SW 1271 (cell line): ENCODE results near the gene ADGRL1.
"Not testable (repeated sequence)": the region's sequence is repeated elsewhere in the genome, so short reads cannot be mapped to it uniquely, and the experiment has no call there.

Source experiments
- DNase-seq, 2 experiments: peaks; one replicate each; lab custom pipeline; 2025; lab: John Stamatoyannopoulos, UW

Gene ADGRL1

GRCh38 chr19:14189415-14189814 is 16.6 kb downstream of the ADGRL1 start:
- no peak for DNase-seq

- not testable (repeated sequence) for DNase-seq
These were observed 17.9 kb downstream of the ADGRL1 start for GRCh38 chr19:14188086-14188485.

- no peak for DNase-seq
These were observed 18.4 kb downstream of the ADGRL1 start for GRCh38 chr19:14187561-14187960.

- DNase-seq, result not testable (repeated sequence)
These were observed 19.3 kb downstream of the ADGRL1 start for GRCh38 chr19:14186684-14187083.

GRCh38 chr19:14185691-14186090 is 20.3 kb downstream of the ADGRL1 start:
- not testable (repeated sequence) for DNase-seq

- DNase-seq, result no peak
These were observed 20.8 kb downstream of the ADGRL1 start for GRCh38 chr19:14185158-14185557.

- DNase-seq, result no peak
These were observed 22.1 kb downstream of the ADGRL1 start for GRCh38 chr19:14183741-14184350.

- no peak for DNase-seq
These were observed 23.5 kb downstream of the ADGRL1 start for GRCh38 chr19:14182476-14182875.

- DNase-seq, result no peak
These were observed 24.1 kb downstream of the ADGRL1 start for GRCh38 chr19:14181906-14182305.

- not testable (repeated sequence) for DNase-seq
These were observed 24.8 kb downstream of the ADGRL1 start for GRCh38 chr19:14181199-14181598.

- no peak for DNase-seq
These were observed 28.4 kb downstream of the ADGRL1 start for GRCh38 chr19:14177496-14178074.

- DNase-seq, result no peak
These were observed 30.6 kb downstream of the ADGRL1 start for GRCh38 chr19:14175351-14175792.

GRCh38 chr19:14174883-14175282 is 31.1 kb downstream of the ADGRL1 start:
- DNase-seq, result no peak

GRCh38 chr19:14168993-14169392 is 37.0 kb downstream of the ADGRL1 start:
- no peak for DNase-seq

GRCh38 chr19:14168259-14168972 is 37.6 kb downstream of the ADGRL1 start:
- DNase-seq, result no peak

- DNase-seq, result no peak
These were observed 38.3 kb downstream of the ADGRL1 start for GRCh38 chr19:14167576-14168138.

GRCh38 chr19:14166999-14167575 is 38.9 kb downstream of the ADGRL1 start:
- DNase-seq, result no peak

GRCh38 chr19:14165990-14166830 is 39.8 kb downstream of the ADGRL1 start:
- DNase-seq, result no peak

GRCh38 chr19:14164724-14165493 is 41.1 kb downstream of the ADGRL1 start:
- no peak for DNase-seq

GRCh38 chr19:14164082-14164481 is 41.9 kb downstream of the ADGRL1 start:
- DNase-seq, result no peak

- DNase-seq, result no peak
These were observed 43.1 kb downstream of the ADGRL1 start for GRCh38 chr19:14162871-14163297.
